ENCODE measurements around the gene ZFAND5.

ZFAND5 gene

DNA sequence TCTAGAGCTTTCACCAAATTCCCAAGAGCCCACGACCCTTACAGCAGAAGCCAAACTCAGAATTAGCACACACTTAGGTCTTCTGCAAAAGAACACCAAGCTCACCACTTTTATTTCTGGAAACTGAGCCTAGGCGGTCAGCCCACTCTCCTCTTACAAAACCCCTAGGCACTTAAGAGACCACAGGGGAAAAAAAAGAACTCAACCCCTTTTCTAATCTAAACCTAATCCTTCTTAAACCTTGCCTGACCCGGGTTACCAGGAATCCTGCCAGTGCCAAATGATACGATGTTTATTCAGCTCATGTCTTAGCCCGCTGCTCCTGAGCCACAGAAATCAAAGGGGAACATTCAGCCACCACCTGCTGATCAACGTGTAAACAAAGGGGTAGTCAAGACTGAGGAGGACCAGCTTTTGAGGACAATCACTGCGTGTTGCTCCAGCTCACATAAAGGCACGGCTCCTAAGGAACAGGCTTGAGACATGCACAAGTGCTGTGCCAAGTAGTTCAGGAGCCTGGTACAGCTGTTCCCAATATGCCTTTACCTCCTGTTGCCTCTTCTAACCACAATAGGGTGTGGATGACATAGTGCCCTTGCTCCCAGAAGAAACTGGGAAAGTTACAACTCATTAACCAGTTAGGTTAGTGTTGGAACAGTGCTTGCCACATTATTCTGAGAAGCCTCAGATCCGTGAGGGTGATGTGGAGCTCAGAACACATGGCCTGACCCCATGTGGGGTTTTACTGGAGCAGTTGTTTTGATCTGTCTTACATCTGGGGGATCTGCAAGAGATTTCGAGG, 49.3 kb downstream of the ZFAND5 start:
- no peak for DNase-seq

DNA sequence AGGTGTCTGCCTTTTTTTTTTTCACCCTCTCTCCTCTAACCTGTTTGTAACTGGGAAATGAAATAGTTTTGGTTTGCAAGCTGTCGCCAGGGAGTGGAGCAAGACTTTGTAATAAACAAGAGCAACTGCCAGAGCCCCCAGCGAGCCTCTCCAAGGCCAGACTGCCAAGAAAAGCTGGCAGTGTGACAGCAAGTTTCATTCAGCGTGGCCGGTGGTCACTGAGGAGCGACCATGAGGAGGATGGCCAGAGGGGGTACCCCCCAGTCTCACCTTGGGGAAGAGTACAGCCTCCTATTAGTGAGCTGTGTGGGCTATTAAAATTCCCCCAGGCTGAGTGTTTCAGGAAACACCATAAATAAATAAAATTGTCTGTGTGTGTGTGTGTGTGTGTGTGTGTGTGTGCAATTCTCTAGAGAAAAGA, 49.9 kb downstream of the ZFAND5 start:
- no peak for DNase-seq

DNA sequence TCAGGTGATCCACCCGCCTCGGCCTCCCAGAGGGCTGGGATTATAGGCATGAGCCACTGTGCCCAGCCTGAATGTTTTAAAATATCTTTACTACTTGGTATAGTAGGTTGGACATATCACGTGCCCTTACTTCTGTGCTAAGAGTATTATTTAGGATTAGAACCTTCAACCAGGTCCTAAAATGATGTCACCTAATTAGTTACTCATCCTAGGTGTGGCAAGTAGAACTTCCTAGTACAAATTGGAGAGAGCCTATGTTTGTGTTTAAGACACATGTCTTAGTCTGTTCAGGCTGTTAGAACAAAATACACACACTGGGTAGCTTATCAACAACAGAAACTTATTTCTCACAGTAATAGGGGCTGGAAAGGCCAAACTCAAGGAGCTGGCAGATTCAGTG, 51.5 kb downstream of the ZFAND5 start:
- DNase-seq: no peak

DNA sequence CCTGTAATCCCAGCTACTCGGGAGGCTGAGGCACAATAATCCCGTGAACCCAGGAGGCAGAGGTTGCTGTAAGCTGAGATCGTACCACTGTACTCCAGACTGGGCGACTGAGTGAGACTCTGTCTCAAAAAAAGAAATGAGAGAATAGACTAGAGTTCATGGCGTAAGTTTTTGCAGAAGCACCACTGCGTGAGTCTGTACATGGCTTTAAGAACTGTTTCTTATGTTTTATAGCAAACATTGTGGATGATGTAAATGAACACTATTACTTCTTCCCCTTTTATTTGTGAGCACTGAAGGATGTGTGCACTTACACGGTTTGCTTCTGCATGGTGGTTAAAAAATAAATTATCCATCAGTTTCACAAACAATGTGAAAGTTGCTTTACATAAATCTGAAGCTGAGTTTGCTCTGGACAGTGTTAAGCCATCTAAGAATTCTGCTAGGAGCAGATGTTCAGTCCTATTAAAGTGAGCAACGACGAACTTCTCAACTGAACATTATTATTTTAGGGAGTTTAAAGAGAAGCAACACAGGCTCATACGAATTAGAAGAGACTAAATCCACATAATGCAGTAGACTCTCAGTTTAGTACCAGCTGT, 52.5 kb downstream of the ZFAND5 start:
- no peak for DNase-seq

DNA sequence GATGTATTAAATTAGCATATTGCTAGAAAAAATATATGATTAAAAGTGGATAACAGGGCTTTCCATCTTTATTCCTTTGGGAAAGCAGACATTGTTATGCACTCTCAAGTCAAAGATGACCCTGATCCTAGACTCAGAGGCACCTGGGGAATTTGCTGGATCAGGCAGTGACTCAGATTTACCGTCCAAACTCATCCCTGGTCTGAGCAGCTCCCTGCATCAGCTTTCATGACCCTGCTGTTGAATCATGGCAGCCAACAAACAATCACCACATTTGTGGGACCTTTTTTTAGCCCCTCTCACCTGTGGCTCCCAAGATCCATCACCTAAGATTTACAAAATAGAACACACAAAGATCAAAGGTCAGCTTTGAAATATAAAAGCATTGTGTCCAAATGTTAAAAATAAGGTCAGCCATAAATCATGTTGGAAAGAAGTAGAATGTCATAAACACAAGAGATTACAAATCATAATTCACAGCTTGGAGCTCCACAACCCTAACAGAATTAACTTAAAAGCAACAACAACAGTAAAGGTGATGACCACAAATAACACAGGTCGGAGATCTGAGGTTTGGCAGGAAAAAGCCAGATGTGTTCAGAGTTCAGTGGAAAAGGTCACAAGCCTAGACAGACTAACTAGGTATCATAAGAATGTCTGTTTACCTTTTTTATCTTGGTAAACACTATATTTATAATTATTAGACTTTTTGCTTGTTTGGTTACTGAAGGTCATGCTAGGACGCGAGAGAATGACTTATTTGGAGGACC, 55.5 kb downstream of the ZFAND5 start:
- no peak for DNase-seq

DNA sequence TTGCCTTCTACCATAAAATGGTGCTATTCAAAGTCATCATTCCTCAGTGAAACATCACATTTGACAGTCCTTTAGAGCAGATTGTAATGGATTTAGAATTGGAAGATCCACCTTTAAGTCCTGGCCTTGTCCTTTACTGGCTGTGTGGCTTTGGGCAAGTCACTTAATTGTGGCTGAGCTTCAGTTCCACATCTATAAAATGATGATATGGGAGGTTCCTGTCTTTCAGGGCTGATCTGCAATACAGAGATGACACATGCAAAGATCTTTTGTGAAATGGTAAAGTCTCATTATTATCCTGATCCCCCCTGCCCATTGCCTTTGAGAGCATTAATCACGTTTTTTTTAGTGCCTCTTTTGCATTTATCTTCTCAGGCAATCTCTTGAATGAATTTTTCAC, 58.2 kb downstream of the ZFAND5 start:
- no peak for DNase-seq

DNA sequence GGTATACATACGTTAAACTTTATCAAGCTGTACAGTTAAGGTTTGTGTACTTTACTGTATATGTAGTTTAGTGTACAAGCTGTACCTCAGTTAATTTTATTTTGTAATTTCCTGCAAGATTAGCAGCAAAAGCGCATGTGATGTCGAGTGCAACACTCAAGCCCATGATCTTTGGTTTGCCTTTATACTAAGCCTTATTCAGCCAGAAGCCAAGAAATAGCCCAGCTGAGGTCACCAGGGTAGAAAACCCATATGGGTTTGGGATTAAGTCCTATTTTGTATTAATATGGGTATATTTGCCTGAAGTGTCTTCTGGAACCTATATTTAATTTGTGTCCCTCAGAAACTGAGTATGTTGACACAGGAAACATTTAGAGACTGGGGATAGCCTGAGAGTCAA, 59.3 kb downstream of the ZFAND5 start:
- DNase-seq: no peak

DNA sequence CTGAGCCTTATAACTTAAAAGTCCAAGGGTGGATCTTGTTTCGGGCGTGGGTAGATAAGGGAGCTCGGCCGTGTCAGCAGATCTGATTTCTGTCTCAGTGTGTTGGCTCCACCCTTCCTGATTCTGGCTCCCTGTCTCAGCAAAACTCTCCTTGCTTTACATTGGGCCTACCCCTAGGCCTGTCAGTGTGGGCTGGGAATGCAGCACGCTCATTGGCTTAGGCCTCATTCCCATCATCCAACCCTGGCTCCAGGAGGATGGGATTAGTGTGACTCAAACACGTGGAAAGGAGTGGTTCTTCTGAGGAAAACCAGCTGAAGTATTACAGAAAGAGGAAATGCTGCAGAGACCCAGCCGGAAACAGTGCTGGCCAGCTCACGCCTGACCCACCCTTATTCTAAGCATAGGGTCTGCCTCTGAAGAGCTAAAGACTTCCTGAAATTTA, 59.9 kb downstream of the ZFAND5 start:
- no peak for DNase-seq

DNA sequence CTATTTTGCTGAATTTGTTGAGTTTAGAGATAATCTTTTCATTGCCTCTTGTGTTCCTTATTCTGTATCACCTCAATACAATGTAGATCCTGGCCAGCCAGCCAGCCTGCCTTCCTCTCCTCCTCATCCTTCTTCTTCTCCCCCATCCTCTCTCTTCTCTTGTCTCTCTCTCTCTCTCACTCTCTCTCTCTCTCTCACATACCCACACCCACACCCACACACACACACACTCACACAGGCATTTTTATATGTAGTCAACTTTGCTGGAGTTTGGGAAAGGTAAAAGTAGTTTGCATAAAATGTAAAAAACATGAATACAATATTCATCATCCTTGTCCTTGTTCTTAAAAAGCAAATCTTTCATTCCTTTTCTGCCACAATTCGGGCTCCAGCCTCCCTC, 60.5 kb downstream of the ZFAND5 start:
- no peak for DNase-seq
